GM12891 (cell line): ENCODE data around the gene DNAH17.
A peak's percentile ranks its signal among the peaks of the same experiment; 100 is the strongest.

Experiments
- DNase-seq: peaks from one replicate; pipeline ENCODE4 v3.0.0; 2011; ENCODE audit warnings: low spot score; ENCODE audit not compliant: insufficient read length
- FAIRE-seq: peaks from 2 replicates; lab custom pipeline; 2011; peaks lifted over from hg19 to GRCh38; lab: Jason Lieb, UNC
- PAX5 ChIP-seq: IDR thresholded peaks from 2 replicates; pipeline ENCODE4 v1.6.1; 2011; ENCODE audit warnings: low read length, moderate library complexity, mild to moderate bottlenecking; ENCODE audit not compliant: insufficient read depth, severe bottlenecking
- POLR2A ChIP-seq: IDR thresholded peaks from 2 replicates; pipeline ENCODE4 v1.6.1; 2011; ENCODE audit warnings: low read depth, low read length, control low read depth
- POLR2AphosphoS5 ChIP-seq: IDR thresholded peaks from 2 replicates; pipeline ENCODE4 v1.6.1; 2011; ENCODE audit warnings: low read depth, low read length, control low read depth
- POU2F2 ChIP-seq: IDR thresholded peaks from 2 replicates; pipeline ENCODE4 v1.6.1; 2011; ENCODE audit warnings: low read depth, mild to moderate bottlenecking, control low read depth, low read length, moderate library complexity
- SPI1 ChIP-seq: IDR thresholded peaks from 2 replicates; pipeline ENCODE4 v1.6.1; 2011; ENCODE audit warnings: low read depth, low read length, control low read depth
- TAF1 ChIP-seq: IDR thresholded peaks from 2 replicates; pipeline ENCODE4 v1.6.1; 2011; ENCODE audit warnings: low read depth, low read length, control low read depth

The DNAH17 gene

DNA sequence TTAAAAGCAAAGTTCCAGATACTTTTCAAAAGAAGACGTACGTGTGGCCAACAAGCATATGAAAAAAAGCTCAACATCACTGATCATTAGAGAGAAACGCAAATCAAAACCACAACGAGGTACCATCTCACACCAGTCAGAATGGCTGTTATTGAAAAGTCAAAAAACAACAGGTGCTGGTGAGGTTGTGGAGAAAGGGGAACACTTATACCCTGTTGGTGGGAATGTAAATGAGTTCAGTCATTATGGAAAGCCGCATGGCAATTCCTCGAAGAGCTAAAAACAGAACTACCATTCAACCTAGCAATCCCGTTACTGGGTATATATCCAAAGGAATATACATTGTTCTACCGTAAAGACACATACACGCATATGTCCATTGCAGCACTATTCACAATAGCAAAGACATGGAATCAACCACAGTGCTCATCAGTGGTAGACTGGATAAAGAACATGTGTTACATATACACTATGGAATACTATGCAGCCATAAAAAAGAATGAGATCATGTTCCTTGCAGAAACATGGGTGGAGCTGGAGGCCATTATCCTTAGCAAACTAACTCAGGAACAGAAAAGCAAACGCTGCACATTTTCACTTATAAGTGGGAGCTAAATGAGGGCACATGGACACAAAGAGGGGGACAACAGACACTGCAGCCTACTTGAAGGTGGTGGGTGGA is 31.1 kb upstream of the DNAH17 start:
- TF ChIP-seq PAX5 (no peak), POLR2AphosphoS5 (no peak), TAF1 (no peak), POU2F2 (no peak), SPI1 (no peak), POLR2A (no peak)
- DNase-seq: no peak
- FAIRE-seq: peak; percentile 23

DNA sequence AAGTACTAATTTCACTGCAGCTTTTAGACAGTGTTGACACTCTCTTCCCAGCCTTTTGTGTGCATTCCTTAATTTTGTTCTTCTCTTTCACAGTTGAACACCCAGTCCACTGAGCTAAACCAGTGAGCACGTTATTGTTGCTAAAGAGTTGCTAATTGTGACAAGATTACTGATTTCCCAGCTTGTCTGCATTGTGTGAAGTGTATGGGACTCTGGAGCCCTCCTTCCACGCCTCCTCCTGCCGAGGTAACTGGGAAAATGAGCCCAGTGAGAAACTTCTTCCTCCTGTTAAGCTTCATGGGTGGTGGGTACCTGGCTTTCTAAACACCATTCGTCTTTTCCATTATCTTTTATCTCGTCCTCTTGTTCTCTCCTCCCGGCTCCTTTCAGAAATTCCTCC is 29.8 kb upstream of the DNAH17 start:
- no peak for TF ChIP-seq TAF1
- no peak for TF ChIP-seq POLR2A
- no peak for TF ChIP-seq POU2F2
- TF ChIP-seq SPI1: no peak
- TF ChIP-seq PAX5: no peak
- TF ChIP-seq POLR2AphosphoS5: no peak
- no peak for DNase-seq
- no peak for FAIRE-seq

DNA sequence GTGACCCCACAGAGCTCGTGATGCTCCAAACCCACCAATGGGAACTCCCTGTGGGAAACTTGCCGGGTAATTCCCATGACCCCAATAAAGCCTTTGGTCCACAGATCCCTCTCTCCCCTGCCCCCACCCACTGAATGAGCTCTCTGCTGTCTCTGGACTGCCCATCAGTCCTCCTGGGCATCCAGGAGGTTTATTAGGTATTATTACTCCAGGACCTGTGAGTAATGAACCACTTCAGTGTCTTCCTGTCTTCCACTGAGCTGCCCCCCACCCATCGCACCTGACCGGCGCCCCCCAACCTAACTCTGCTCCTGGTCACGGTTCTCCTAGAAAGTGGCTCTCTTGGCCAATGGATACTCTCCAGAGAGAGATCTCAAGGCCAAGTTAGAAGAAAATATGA is 28.7 kb upstream of the DNAH17 start:
- DNase-seq: no peak
- no peak for FAIRE-seq
- TF ChIP-seq PAX5 (no peak), TAF1 (no peak), POLR2A (no peak), POLR2AphosphoS5 (no peak), POU2F2 (no peak), SPI1 (no peak)

DNA sequence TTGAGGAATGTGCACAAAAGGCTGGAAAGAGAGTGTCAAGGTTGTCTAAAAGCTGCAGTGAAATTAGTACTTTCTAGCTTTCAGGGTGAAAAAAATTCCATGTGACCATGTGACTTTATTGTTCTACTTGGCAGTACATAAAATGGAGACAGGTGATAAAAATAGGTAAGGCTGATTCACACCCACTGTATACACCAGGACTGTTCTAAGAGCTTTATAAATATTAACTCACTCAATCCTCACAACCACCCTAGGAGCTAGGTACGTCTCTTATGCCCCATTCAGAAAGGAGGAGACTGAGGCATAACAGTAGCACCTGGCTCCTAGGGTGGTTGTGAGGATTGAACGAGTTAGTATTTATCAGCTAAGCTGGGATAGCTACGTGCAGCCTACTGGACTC is 28.2 kb upstream of the DNAH17 start:
- FAIRE-seq (no peak), DNase-seq (no peak)
- no peak for TF ChIP-seq PAX5
- no peak for TF ChIP-seq POU2F2
- no peak for TF ChIP-seq TAF1
- TF ChIP-seq POLR2AphosphoS5: no peak
- TF ChIP-seq POLR2A: no peak
- no peak for TF ChIP-seq SPI1

DNA sequence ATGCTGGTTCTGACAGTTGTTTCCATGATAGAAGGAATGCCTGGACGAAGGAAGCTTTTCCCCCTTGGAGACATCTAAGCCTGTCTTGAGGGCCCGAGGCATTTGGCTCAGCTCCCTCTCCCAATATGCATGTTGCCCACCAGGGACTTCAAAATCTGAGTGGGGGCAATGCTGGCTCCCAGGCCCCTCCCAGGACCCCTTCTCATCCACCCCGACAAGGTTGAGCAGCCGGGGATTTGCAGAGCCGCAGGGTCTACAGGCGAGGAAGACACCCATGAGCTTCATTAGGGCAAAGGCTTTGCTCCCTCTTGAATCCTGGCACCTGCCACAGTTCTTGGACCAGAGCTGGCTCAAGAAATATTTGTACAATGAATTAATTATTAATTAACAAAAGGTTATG is 25.1 kb upstream of the DNAH17 start:
- no peak for FAIRE-seq
- TF ChIP-seq TAF1 (no peak), PAX5 (no peak), POLR2A (no peak), SPI1 (no peak), POLR2AphosphoS5 (no peak), POU2F2 (no peak)

DNA sequence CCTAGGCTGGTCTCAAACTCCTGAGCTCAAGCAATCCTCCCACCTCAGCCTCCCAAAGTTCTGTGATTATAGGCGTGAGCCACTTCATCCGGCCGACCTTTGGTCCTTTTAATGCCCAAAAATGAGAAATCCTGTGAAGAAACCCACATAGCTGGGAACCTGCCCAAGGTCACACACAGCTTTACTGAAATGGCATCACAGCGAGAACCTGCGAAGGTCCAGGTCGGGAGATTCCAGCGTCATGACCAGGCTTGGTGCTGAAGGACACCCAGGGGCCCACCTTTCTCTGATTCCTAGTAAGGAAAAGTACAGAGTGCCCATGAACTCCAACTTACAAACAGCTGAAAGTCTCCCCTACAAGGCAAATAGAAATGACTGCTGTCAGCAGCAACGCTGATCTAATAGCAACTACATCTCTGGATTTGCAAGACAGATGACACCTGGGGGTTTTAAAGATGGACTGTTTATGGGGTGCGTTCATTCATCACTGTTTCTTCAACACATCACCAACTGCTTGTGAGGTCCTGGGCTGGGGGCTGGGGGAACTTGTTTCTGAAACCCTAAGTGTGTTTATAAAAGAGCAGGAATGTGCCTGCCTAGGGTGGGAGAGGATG is 24.5 kb upstream of the DNAH17 start:
- TF ChIP-seq TAF1 (no peak), POLR2A (no peak), PAX5 (no peak), SPI1 (no peak), POLR2AphosphoS5 (no peak), POU2F2 (no peak)
- no peak for DNase-seq
- FAIRE-seq: no peak

More for the DNA sequence above, 25.1 kb upstream of the DNAH17 start:
- no peak for DNase-seq

DNA sequence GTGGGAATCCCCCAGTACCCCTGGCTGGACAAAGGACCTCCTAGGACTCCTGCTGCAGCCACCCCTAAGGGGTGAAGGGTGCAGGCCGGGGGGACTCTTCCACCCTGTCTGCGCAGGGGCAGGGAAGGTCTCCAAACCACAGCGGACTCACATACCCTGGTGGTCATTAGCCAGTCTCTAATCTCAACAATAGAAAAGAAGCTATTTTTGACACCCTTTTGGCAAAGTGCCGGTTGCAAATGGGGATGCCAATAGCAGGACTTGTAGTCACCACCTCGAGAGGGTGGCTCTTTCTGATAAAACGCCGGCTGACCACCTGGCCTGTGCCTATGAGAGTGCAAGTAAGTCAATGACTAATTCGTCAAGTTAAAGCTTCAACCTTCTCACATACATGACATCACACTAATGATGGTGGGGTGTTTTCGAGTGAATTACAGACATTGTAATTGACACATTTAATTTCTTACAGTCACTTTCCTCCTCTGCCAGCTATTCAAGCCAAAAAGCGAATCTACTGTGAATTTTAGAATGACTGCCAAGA is 23.1 kb upstream of the DNAH17 start:
- DNase-seq: no peak
- no peak for FAIRE-seq
- no peak for TF ChIP-seq POU2F2
- TF ChIP-seq PAX5: no peak
- no peak for TF ChIP-seq POLR2A
- TF ChIP-seq SPI1: no peak
- TF ChIP-seq TAF1: no peak
- TF ChIP-seq POLR2AphosphoS5: no peak

DNA sequence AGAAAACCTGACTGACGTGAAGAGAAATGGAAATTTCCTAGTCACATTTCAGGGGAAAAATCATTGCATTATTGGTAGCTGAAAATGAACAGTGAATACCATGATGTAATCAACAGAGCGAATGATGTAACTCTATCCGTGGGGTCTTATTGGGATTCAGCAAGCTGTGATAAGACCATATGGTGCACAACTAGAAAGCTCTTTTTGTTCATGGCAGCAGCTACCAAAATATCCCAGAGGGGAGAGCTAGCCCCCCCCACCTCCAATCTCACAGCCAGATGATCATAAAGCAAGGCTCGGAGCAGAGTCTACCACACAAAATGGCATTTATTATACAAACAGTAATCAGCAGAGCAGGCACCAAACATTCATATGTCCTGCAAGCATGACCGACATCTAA is 22.2 kb upstream of the DNAH17 start:
- FAIRE-seq (no peak), DNase-seq (no peak)
- TF ChIP-seq POLR2A (no peak), POU2F2 (no peak), PAX5 (no peak), POLR2AphosphoS5 (no peak), SPI1 (no peak), TAF1 (no peak)

DNA sequence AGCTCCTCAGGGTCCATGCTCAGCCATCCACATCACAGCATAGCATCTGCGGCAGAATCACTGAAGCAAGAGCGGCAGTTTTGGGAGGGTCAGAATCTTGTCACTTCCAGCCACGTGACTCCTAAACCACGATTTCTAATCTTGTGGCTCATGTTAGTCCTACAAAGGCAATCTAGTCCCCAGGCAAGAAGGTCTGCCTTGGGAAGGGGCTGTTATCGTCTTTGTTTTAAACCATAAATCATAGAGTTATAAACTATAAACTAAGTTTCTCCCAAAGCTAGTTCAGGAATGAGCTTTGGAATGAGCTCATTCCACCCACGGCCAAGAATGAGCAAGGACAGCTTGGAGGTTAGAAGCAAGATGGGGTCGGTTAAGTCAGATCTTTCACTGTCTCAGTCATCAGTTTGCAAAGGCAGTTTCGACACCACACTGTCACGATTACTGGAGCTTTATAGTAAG is 20.8 kb upstream of the DNAH17 start:
- DNase-seq: no peak
- TF ChIP-seq TAF1: no peak
- TF ChIP-seq POU2F2: no peak
- TF ChIP-seq PAX5: no peak
- TF ChIP-seq SPI1: no peak
- TF ChIP-seq POLR2AphosphoS5: no peak
- no peak for TF ChIP-seq POLR2A
- no peak for FAIRE-seq
